ENCODE results near the gene ARHGEF18.

DNA sequence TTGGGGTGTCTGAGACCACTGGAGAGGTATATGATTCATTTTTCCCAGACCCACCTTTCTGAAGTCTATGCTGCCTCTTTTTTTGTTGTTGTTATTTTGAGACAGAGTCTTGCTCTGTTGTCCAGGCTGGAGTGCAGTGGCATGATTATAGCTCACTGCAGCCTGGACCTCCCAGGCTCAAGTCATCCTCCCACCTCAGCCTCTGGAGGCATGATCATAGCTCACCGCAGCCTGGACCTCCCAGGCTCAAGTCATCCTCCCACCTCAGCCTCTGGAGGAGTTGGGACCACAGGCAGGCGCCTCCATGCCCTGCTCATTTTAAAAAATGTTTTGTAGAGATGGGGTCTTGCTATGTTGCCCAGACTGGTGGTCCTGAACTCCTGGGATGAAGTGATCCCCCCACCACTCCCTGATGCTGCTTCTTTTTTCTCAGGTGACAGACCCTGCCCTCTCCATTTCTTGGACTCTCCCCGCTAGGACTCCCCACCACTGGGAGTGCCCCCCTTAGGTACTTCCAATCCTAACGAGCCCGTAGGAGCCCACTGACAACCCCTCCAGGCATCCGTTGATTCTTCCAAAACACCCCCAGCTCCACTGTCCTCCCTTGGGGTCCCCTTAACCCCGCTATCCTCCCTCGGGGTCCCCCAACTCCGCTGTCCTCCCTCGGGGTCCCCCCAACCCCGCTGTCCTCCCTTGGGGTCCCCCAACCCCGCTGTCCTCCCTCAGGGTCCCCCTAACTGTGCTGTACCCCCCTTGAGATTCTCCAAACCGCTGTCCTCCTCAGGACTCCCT lies 45.4 kb downstream of the ARHGEF18 start:
- no peak for TF ChIP-seq POLR2A (IDR thresholded peaks at IDR 0.05)
- TF ChIP-seq, protein P1, sequence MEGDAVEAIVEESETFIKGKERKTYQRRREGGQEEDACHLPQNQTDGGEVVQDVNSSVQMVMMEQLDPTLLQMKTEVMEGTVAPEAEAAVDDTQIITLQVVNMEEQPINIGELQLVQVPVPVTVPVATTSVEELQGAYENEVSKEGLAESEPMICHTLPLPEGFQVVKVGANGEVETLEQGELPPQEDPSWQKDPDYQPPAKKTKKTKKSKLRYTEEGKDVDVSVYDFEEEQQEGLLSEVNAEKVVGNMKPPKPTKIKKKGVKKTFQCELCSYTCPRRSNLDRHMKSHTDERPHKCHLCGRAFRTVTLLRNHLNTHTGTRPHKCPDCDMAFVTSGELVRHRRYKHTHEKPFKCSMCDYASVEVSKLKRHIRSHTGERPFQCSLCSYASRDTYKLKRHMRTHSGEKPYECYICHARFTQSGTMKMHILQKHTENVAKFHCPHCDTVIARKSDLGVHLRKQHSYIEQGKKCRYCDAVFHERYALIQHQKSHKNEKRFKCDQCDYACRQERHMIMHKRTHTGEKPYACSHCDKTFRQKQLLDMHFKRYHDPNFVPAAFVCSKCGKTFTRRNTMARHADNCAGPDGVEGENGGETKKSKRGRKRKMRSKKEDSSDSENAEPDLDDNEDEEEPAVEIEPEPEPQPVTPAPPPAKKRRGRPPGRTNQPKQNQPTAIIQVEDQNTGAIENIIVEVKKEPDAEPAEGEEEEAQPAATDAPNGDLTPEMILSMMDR (IDR thresholded peaks at IDR 0.05), result no peak

All from testis (tissue), 2 donors.